K562 (cell line): ENCODE data around the gene GNAQ. TPM values are rescaled to one million over a fixed set of nuclear protein-coding genes. Genes with fewer than 3 reads are reported as not detected.

Experiments used
- ATAC-seq: fragments of 200-7000 bp; cut with Tn5 transposase; 3 replicates; pipeline ENCODE4 v1.9.1; 2020; ENCODE audit warnings: moderate library complexity
- BruUV-seq: library from RNA; stranded (reverse); fragments of 400-500 nt; replicated peaks from 2 replicates; lab custom pipeline; 2021; lab: Mats Ljungman, UMichigan
- CTCF ChIA-PET: fragments of 300-600 bp; formaldehyde crosslinking; extraction: SDS; loops from one replicate; lab custom pipeline; 2021; ENCODE audit warnings: low intra/inter-chr PET ratio; lab: Yijun Ruan, JAX
- POLR2A ChIA-PET: fragments of 300-600, 350-650 bp; sonication (Branson Sonifier 250); formaldehyde crosslinking; extraction: SDS; loops from one replicate; lab custom pipeline; 2021; ENCODE audit warnings: antibody characterized with exemption, inconsistent platforms; lab: Yijun Ruan, JAX
- DNase-seq, 4 experiments: peaks; one replicate each; pipeline versions ENCODE4 v3.0.0 to v3.0.0-alpha.2; 2011 to 2018; ENCODE audit warnings: low spot score in 3 of 4, mixed read lengths in 3 of 4; ENCODE audit errors: extremely low read depth in 1 of 4
- FAIRE-seq: peaks from 2 replicates; lab custom pipeline; 2011; peaks lifted over from hg19 to GRCh38; lab: Jason Lieb, UNC
- H2AFZ ChIP-seq: 2 replicates; pipeline ENCODE4 v1.6.0; 2011; ENCODE audit warnings: low read depth, low read length, control low read depth, inconsistent platforms
- H3K27ac ChIP-seq: fragments of 200-600 bp; 3 replicates; pipeline ENCODE4 v1.8.0; 2011; ENCODE audit warnings: low read depth, mild to moderate bottlenecking, control low read depth, inconsistent platforms, low read length, moderate library complexity, mixed read lengths; ENCODE audit errors: extremely low read depth
- H3K27me3 ChIP-seq, 2 experiments: fragments of 300-600 bp in 1 of 2; 2 replicates in 1 of 2; 3 replicates in 1 of 2; pipeline versions ENCODE4 v1.6.0 to v1.8.0; 2011; ENCODE audit warnings: inconsistent platforms in 2 of 2, low read length in 2 of 2, mild to moderate bottlenecking in 1 of 2, mixed read lengths in 1 of 2, moderate library complexity in 1 of 2; ENCODE audit not compliant: control insufficient read depth in 2 of 2, insufficient read depth in 2 of 2
- H3K36me3 ChIP-seq: fragments of 300-600 bp; 3 replicates; pipeline ENCODE4 v1.8.0; 2011; ENCODE audit warnings: mild to moderate bottlenecking, low read length, inconsistent platforms; ENCODE audit not compliant: control insufficient read depth, insufficient read depth
- H3K4me1 ChIP-seq, 2 experiments: fragments of 200-600 bp in 1 of 2; replicated peaks in 1 of 2; 2 replicates in 1 of 2; 3 replicates in 1 of 2; pipeline versions ENCODE4 v1.5.1 to v1.8.0; 2011; ENCODE audit warnings: inconsistent platforms in 2 of 2, low read length in 2 of 2, mild to moderate bottlenecking in 1 of 2, mixed read lengths in 1 of 2, moderate library complexity in 1 of 2; ENCODE audit not compliant: control insufficient read depth in 2 of 2, insufficient read depth in 2 of 2
- H3K4me2 ChIP-seq: 2 replicates; pipeline ENCODE4 v1.6.1; 2011; ENCODE audit warnings: low read length, control low read depth, inconsistent platforms, mixed read lengths; ENCODE audit not compliant: insufficient read depth
- H3K4me3 ChIP-seq: fragments of 200-600 bp; sonication (generic), shearing (Covaris generic); 2 replicates; pipeline ENCODE4 v1.5.1; 2016; ENCODE audit warnings: control low read depth, inconsistent platforms
- H3K79me2 ChIP-seq: fragments of 200-600 bp; 3 replicates; pipeline ENCODE4 v1.8.0; 2011; ENCODE audit warnings: low read length, inconsistent platforms; ENCODE audit not compliant: control insufficient read depth, insufficient read depth
- H3K9ac ChIP-seq, 2 experiments: 2 replicates each; pipeline versions ENCODE4 v1.6.0 to v1.6.1; 2011; ENCODE audit warnings: low read depth in 2 of 2, low read length in 2 of 2, control low read depth in 1 of 2, inconsistent platforms in 1 of 2, mild to moderate bottlenecking in 1 of 2, mixed read lengths in 1 of 2; ENCODE audit not compliant: insufficient read depth in 1 of 2
- H3K9me1 ChIP-seq: one replicate; pipeline ENCODE4 v1.6.0; 2011; ENCODE audit warnings: inconsistent platforms, mild to moderate bottlenecking, low read length, moderate library complexity; ENCODE audit not compliant: control insufficient read depth, insufficient read depth
- H3K9me3 ChIP-seq: replicated peaks from 2 replicates; pipeline ENCODE4 v1.5.1; 2011; ENCODE audit warnings: low read depth, low read length, inconsistent platforms; ENCODE audit not compliant: control insufficient read depth, insufficient read depth
- H4K20me1 ChIP-seq: replicated peaks from 2 replicates; pipeline ENCODE4 v1.6.1; 2011; ENCODE audit warnings: low read length, inconsistent platforms, mixed read lengths; ENCODE audit not compliant: control insufficient read depth, insufficient read depth
- ETV5 ChIP-seq: sonication (generic); formaldehyde crosslinking; IDR thresholded peaks from 2 replicates; pipeline ENCODE4 v1.4.0; 2020; ENCODE audit warnings: low read depth, mild to moderate bottlenecking, missing genetic modification reagents
- FOXK2 ChIP-seq, 2 experiments: fragments of 450-650 bp; IDR thresholded peaks in 1 of 2; conservative IDR thresholded peaks in 1 of 2; 2 replicates each; pipeline ENCODE4 v1.6.1; 2016; ENCODE audit warnings: low read depth in 2 of 2, mild to moderate bottlenecking in 1 of 2
- HNRNPUL1 ChIP-seq: fragments of 200-400 bp; formaldehyde crosslinking; IDR thresholded peaks from 2 replicates; pipeline ENCODE4 v1.6.1; 2017; ENCODE audit warnings: low read length
- MBD2 ChIP-seq: sonication (generic); IDR thresholded peaks from 2 replicates; pipeline ENCODE4 v1.6.1; 2016; ENCODE audit warnings: low read depth, borderline replicate concordance
- NFXL1 ChIP-seq: fragments of 450-650 bp; formaldehyde crosslinking; IDR thresholded peaks from 2 replicates; pipeline ENCODE4 v1.4.0; 2021; ENCODE audit warnings: mild to moderate bottlenecking
- POLR2AphosphoS5 ChIP-seq: IDR thresholded peaks from 2 replicates; pipeline ENCODE4 v1.6.1; 2011; ENCODE audit warnings: mild to moderate bottlenecking, low read depth, low read length, moderate library complexity; ENCODE audit not compliant: control insufficient read depth, insufficient read depth
- REST ChIP-seq, 2 experiments: fragments of 450-650 bp; formaldehyde crosslinking in 1 of 2; IDR thresholded peaks; 2 replicates each; pipeline versions ENCODE4 v1.4.0 to v1.6.1; 2014 to 2020; ENCODE audit warnings: mild to moderate bottlenecking in 2 of 2, borderline replicate concordance in 1 of 2, low read depth in 1 of 2
- RUNX1 ChIP-seq: sonication (generic); IDR thresholded peaks from 2 replicates; pipeline ENCODE4 v1.6.1; 2016; ENCODE audit warnings: antibody characterized with exemption, low read depth
- THRB ChIP-seq: fragments of 450-650 bp; formaldehyde crosslinking; conservative IDR thresholded peaks from 2 replicates; pipeline ENCODE4 v1.4.0; 2022; ENCODE audit warnings: mild to moderate bottlenecking, missing genetic modification characterization
- TRIM24 ChIP-seq, 2 experiments: fragments of 450-650 bp; IDR thresholded peaks; 2 replicates each; pipeline ENCODE4 v1.6.1; 2016
- WGBS: fragments of 100-300 bp; shearing (Covaris generic); methylation state at CpG from one replicate; pipeline ENCODE4 v1.1.6; 2016; ENCODE audit warnings: low coverage, mixed read lengths; ENCODE audit not compliant: insufficient coverage; ENCODE audit errors: missing lambda C conversion rate; 5-methylcytosine and 5-hydroxymethylcytosine counted together
- in situ Hi-C: fragments of 300-500 bp; cut with MboI; formaldehyde crosslinking; loops from 4 replicates; pipeline ENCODE4 v1.15.0; 2018; ENCODE audit warnings: inconsistent platforms, mixed read lengths
- intact Hi-C: fragments of 100-400 bp; cut with micrococcal nuclease; formaldehyde crosslinking; loops from 2 replicates; pipeline ENCODE4 v1.14.2; 2022
- polyA plus RNA-seq, 8 experiments: library from polyadenylated mRNA; depleted of rRNA in 4 of 8; stranded (reverse) in 5 of 8; unstranded in 3 of 8; fragments of >200 nt; fragmentation: Nextera tagmentation in 2 of 8; fragmentation: Illumina TruSeq in 1 of 8; extraction: Ambion mirVana in 2 of 8; extraction: Trizol in 1 of 8; gene quantifications; 2 replicates each; pipeline versions ENCODE4 v1.2.1 to v1.2.3, GENCODE V29; 2011 to 2014; ENCODE audit warnings: inconsistent platforms in 1 of 8, missing spikeins in 1 of 8
- total RNA-seq, 7 experiments: library from RNA; depleted of rRNA in 6 of 7; stranded (reverse); fragments of >200 nt in 6 of 7; fragmentation: Illumina TruSeq in 2 of 7; extraction: Trizol in 2 of 7; gene quantifications; 2 replicates each; pipeline versions ENCODE4 v1.2.1 to v1.2.3, GENCODE V29; 2011 to 2021; ENCODE audit warnings: low replicate concordance in 1 of 7
- TF ChIP-seq, protein P1 (sequence below): sonication (generic); formaldehyde crosslinking; IDR thresholded peaks from 2 replicates; pipeline ENCODE4 v1.8.1; 2023; ENCODE audit warnings: mild to moderate bottlenecking, missing genetic modification reagents

The GNAQ gene
- total and polyA plus RNA-seq, 9 of the 15 experiments (the other 6 are each of a cell fraction or from before 2014, with no cell fraction given): 4.8 to 27.9 (median 17.5) TPM

- no TSS peak for BruUV-seq
- peaks cover 10% of the 10 kb centered on the region; the same call in 1 of the 3 replicates for H3K36me3 ChIP-seq
- 100% methylated on average over 3 of the region's 3 CpGs for WGBS
- intact Hi-C loops (loop anchor here (5.0 to 10.0 kb wide), 2 partner anchors 41 to 134 kb away; partner anchors contain the start of gene GNAQ), in situ Hi-C loops (no loop called here)
- H3K4me2 ChIP-seq: peak overlapping the region; percentile 18; the same call in 1 of the 2 replicates
- FAIRE-seq: no peak
- H3K79me2 ChIP-seq: peaks cover 75% of the 10 kb centered on the region
- no peaks in the 10 kb centered on the region for H3K9me3 ChIP-seq
- peak overlapping the region; percentile 60; the same call in 2 of the 3 replicates for H3K27ac ChIP-seq
- no peak for DNase-seq
- H2AFZ ChIP-seq: no peak overlapping the region
- no peak overlapping the region; a peak in 1 of 4 replicates for H3K9ac ChIP-seq
- H4K20me1 ChIP-seq: no peaks in the 10 kb centered on the region
- no peaks in the 10 kb centered on the region for H3K9me1 ChIP-seq
- H3K4me1 ChIP-seq: peaks cover 9 to 36% of the 10 kb centered on the region in 2 experiments
- no peaks in the 10 kb centered on the region for H3K27me3 ChIP-seq
- ChIA-PET CTCF (no interaction called here), POLR2A (no interaction called here)
- no peak overlapping the region for H3K4me3 ChIP-seq
- ATAC-seq: no peak
- no peak for TF ChIP-seq HNRNPUL1
- no peak for TF ChIP-seq MBD2
- TF ChIP-seq ETV5 (CRISPR knock-in tag): no peak
- TF ChIP-seq REST (IDR thresholded peaks at IDR 0.05; ENCODE audit: borderline replicate concordance): no peak
- TF ChIP-seq REST (CRISPR knock-in tag; IDR thresholded peaks at IDR 0.05; ENCODE audit: low read depth): no peak
- no peak for TF ChIP-seq TRIM24 (IDR thresholded peaks at IDR 0.05)
- TF ChIP-seq RUNX1: no peak
- TF ChIP-seq POLR2AphosphoS5: no peak
- TF ChIP-seq, protein P1, sequence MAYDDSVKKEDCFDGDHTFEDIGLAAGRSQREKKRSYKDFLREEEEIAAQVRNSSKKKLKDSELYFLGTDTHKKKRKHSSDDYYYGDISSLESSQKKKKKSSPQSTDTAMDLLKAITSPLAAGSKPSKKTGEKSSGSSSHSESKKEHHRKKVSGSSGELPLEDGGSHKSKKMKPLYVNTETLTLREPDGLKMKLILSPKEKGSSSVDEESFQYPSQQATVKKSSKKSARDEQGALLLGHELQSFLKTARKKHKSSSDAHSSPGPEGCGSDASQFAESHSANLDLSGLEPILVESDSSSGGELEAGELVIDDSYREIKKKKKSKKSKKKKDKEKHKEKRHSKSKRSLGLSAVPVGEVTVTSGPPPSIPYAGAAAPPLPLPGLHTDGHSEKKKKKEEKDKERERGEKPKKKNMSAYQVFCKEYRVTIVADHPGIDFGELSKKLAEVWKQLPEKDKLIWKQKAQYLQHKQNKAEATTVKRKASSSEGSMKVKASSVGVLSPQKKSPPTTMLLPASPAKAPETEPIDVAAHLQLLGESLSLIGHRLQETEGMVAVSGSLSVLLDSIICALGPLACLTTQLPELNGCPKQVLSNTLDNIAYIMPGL (CRISPR knock-in tag): no peak
- no peak for TF ChIP-seq THRB (CRISPR knock-in tag)
- TF ChIP-seq FOXK2 (conservative IDR thresholded peaks at IDR 0.05 in 1 of 2, IDR thresholded peaks at IDR 0.05 in 1 of 2; ENCODE audit: low read depth in 2 of 2): no peak
- no peak for TF ChIP-seq NFXL1
Measured at GRCh38 chr9:77901018-77901417, 130.6 kb downstream of the GNAQ start.
